GM18861 (cell line): ENCODE data around the gene MARCHF6.
"Not testable (repeated sequence)": the region's sequence is repeated elsewhere in the genome, so short reads cannot be mapped to it uniquely, and the experiment has no call there.

ENCODE experiments used
- ATAC-seq: cut with Tn5 transposase; IDR thresholded peaks from one replicate; pipeline ENCODE4 v1.9.1; 2021; ENCODE audit not compliant: unreplicated experiment

The MARCHF6 gene

GRCh38 chr5:10348258-10348657 lies 5.2 kb upstream of the MARCHF6 start:
- ATAC-seq: no peak

GRCh38 chr5:10351199-10351905 lies 2.1 kb upstream of the MARCHF6 start:
- ATAC-seq: no peak

DNA sequence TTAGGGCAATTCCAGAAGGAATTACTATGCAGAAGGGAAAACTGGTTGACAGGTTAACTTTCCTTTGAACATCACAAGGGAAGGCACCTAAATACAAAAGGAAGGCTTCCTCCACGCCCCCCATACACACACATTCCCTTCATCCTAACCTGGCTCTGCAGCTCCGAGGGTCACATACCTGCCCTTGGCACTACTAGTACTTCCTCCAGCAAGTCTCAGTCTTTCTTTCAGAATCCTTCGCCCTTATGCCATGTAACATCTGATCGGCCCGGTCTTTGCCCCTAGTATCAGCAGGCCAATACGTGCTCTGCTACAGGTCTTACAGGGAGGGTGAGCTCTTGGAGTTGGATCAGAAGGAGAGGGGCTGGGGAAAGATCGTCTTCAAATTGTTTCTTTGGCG lies 1.6 kb upstream of the MARCHF6 start:
- ATAC-seq: no peak

DNA sequence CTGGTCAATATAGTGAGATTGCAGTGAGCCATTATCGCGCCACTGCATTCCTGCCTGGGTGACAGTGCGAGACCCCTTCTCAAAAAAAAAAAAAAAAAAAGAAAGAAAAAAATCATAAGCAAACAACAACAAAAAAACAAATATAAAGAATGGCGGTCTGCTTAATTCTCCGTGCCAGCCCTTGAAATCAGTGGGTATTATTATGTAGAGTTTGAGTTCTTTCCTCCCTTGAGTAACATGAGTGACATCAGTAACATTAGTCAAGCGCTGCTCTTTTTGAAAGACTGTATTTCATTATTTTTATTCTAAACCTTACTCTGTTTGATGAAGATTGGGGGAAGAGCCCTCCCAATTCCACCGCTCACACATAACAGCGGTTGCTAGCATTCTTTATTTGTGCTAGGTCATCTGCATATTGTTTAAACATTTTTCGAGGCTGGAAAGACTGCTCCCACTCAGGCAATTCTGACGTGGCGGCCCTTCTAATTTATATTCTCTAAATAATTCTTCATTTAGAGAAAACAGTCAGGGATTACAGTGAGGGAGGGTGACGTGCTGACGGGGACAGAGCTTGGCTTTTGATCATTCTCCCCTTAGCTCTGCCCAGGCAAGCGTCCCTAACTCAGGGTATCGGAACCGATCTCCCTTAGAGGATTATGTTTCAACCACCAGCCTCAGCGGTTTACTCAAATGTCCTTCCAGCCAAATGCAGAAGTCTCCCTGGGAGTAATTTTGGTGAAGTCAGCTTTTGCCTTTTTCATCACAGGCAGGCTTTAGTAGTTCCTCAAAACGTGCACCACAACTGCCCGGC lies 860 bp upstream of the MARCHF6 start:
- no peak for ATAC-seq

DNA sequence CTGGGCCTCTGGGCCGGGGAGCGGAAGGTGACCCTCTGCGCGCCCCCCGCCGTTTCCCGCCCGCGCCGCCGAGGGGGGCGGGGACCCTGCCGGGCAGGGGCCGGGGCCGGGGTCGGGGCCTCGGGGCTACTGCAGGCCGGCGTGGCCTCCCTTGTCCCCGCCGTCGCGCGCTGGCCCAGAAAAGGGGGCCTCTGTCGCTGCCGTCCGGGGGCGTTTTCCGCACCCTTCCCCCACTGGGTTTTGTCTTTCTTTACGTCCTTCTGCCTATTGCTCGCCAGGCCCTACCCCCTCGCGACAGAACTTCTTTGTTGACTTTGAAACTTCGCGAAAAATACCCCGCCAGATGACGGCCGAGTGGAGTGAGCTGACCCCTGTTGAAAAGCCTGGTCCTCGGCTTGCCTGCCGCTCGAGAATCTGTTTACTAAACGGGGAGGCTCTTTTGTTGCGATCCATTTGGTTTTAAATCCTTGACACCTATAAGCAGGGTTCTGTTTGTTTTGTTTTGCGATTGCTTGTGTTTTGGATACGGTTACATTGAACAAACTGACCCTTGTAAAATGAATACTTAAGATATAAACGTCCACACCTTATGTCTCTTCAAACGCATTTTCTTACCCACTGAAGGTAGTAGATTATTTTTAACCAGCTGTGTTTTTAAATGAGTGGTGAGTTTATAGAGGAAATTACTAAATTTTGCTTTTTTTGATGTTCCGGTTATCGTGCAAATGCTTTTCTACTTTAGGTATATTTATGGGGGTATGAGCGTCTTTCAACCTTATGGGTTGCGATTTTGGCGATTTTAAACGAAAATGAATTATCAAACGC lies 765 bp downstream of the MARCHF6 start:
- peak; percentile 18 for ATAC-seq

- peak; percentile 21 for ATAC-seq
These were observed 1.8 kb downstream of the MARCHF6 start for GRCh38 chr5:10355071-10355889.

GRCh38 chr5:10358999-10359398 lies 5.5 kb downstream of the MARCHF6 start:
- ATAC-seq: no peak

- no peak for ATAC-seq
These were observed 7.2 kb downstream of the MARCHF6 start for GRCh38 chr5:10360686-10361085.

DNA sequence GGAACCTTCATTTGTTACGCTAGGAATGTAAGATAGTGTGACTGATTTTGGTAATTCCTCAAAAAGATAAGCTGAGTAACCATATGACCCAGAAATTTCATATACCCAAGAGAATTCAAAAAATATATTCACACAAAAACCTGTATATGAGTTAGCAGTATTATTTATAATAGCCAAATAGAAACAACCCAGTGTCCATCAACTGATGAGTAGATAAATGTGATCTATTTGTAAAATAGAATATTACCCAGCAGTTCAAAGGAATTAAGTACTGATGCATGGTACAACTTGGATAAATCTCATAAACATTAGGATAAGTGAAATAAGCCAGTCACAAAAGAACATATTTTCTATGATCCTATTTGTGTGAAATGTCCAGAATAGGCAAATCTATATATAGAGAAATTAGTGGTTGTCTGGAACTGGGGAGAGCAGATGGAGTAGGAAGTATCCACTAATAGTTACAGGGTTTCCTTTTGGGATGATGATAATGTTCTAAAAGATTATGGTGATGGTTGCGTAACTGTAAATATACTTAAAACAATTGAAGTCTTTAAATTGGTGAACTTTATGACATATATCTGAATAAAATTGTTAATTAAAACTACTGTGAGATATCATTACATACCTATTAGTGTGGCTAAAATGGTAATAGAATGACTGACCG lies 10.2 kb downstream of the MARCHF6 start:
- no peak for ATAC-seq

GRCh38 chr5:10364186-10364689 lies 10.7 kb downstream of the MARCHF6 start:
- ATAC-seq: no peak

DNA sequence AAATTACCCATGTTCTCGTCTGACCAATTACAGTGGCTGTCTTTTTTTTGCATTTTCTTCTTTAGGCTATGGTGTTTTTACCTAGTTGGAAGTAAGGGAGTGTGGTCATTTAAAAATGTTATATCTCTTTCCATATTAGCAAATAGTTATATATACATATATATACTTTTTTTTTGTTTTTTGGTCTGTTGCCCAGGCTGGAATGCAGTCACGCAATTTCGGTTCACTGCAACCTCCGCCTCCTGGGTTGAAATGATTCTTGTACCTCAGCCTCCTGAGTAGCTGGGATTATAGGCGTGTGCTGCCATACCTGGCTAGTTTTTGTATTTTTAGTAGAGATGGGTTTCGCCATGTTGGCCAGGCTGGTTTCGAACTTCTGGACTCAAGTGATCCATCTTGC lies 12.3 kb downstream of the MARCHF6 start:
- no peak for ATAC-seq

- ATAC-seq: no peak
These were observed 13.1 kb downstream of the MARCHF6 start for GRCh38 chr5:10366310-10367272.

GRCh38 chr5:10367579-10367978 lies 14.1 kb downstream of the MARCHF6 start:
- no peak for ATAC-seq

- no peak for ATAC-seq
These were observed 17.4 kb downstream of the MARCHF6 start for GRCh38 chr5:10370931-10371330.

- ATAC-seq: not testable (repeated sequence)
These were observed 17.9 kb downstream of the MARCHF6 start for GRCh38 chr5:10371369-10371768.

- no peak for ATAC-seq
These were observed 19.5 kb downstream of the MARCHF6 start for GRCh38 chr5:10372726-10373709.
